HepG2 (cell line): ENCODE measurements around the gene ZDHHC19. TPM values are rescaled to one million over a fixed set of nuclear protein-coding genes. Genes with fewer than 3 reads are reported as not detected.

ENCODE experiments used
- AGO1 ChIP-seq: fragments of 200-400 bp; formaldehyde crosslinking; IDR thresholded peaks from 2 replicates; pipeline ENCODE4 v1.6.1; 2017; ENCODE audit warnings: mild to moderate bottlenecking, low read depth, low read length, moderate library complexity; ENCODE audit not compliant: poor library complexity, severe bottlenecking
- ATRX ChIP-seq: sonication (generic); formaldehyde crosslinking; IDR thresholded peaks from 2 replicates; pipeline ENCODE4 v1.4.0; 2020; ENCODE audit warnings: missing genetic modification reagents, borderline replicate concordance
- CBX1 ChIP-seq: IDR thresholded peaks from one replicate; pipeline ENCODE4 v1.6.1; 2016; ENCODE audit warnings: antibody characterized with exemption, low read depth
- CBX2 ChIP-seq, 2 experiments: fragments of 200-600 bp in 1 of 2; sonication (generic); formaldehyde crosslinking in 1 of 2; IDR thresholded peaks; 2 replicates each; pipeline versions ENCODE4 v1.7.0 to v1.8.1; 2018 to 2022; ENCODE audit warnings: low read depth in 2 of 2, low read length in 1 of 2, mild to moderate bottlenecking in 1 of 2, missing genetic modification reagents in 1 of 2
- DDIT3 ChIP-seq: sonication (generic); formaldehyde crosslinking; IDR thresholded peaks from 2 replicates; pipeline ENCODE4 v1.4.0; 2020; ENCODE audit warnings: mild to moderate bottlenecking, missing genetic modification reagents
- ETS1 ChIP-seq: sonication (generic); formaldehyde crosslinking; IDR thresholded peaks from 2 replicates; pipeline ENCODE4 v1.4.0; 2020; ENCODE audit warnings: missing genetic modification reagents
- FOXA1 ChIP-seq, 2 experiments: fragments of 450-650 bp in 1 of 2; sonication (generic) in 1 of 2; formaldehyde crosslinking in 1 of 2; IDR thresholded peaks; 2 replicates each; pipeline versions ENCODE4 v1.4.0 to v1.6.1; 2016 to 2020; ENCODE audit warnings: missing genetic modification reagents in 1 of 2
- GTF2F1 ChIP-seq: fragments of 150-350 bp; IDR thresholded peaks from 2 replicates; pipeline ENCODE4 v1.6.1; 2014; ENCODE audit warnings: low read length
- HHEX ChIP-seq: IDR thresholded peaks from 2 replicates; pipeline ENCODE4 v1.6.1; 2016; ENCODE audit warnings: control low read depth
- MTF2 ChIP-seq: sonication (generic); formaldehyde crosslinking; IDR thresholded peaks from 2 replicates; pipeline ENCODE4 v1.5.0; 2020; ENCODE audit warnings: missing genetic modification reagents, borderline replicate concordance
- NFKB2 ChIP-seq: sonication (generic); formaldehyde crosslinking; IDR thresholded peaks from 2 replicates; pipeline ENCODE4 v1.4.0; 2020; ENCODE audit warnings: missing genetic modification reagents, borderline replicate concordance
- PCBP2 ChIP-seq: fragments of 200-400 bp; formaldehyde crosslinking; optimal IDR thresholded peaks from 2 replicates; pipeline ENCODE3; 2018; ENCODE audit warnings: low read length, low read depth; ENCODE audit not compliant: poor library complexity, severe bottlenecking
- RBFOX2 ChIP-seq: fragments of 200-400 bp; formaldehyde crosslinking; IDR thresholded peaks from 2 replicates; pipeline ENCODE4 v1.6.1; 2017; ENCODE audit warnings: low read depth, mild to moderate bottlenecking, low read length
- RFX1 ChIP-seq: fragments of 450-650 bp; IDR thresholded peaks from 2 replicates; pipeline ENCODE4 v1.6.1; 2017
- RFXAP ChIP-seq: sonication (generic); formaldehyde crosslinking; IDR thresholded peaks from 2 replicates; pipeline ENCODE4 v1.4.0; 2020; ENCODE audit warnings: missing genetic modification reagents, borderline replicate concordance
- TBP ChIP-seq: sonication (generic); formaldehyde crosslinking; IDR thresholded peaks from 2 replicates; pipeline ENCODE4 v1.5.0; 2020; ENCODE audit warnings: missing genetic modification reagents
- TGIF2 ChIP-seq: IDR thresholded peaks from 2 replicates; pipeline ENCODE4 v1.6.1; 2016; ENCODE audit warnings: control low read depth, missing compliant biosample characterization
- ZNF224 ChIP-seq: sonication (generic); formaldehyde crosslinking; IDR thresholded peaks from 2 replicates; pipeline ENCODE4 v1.5.0; 2020; ENCODE audit warnings: mild to moderate bottlenecking, missing genetic modification reagents
- ZNF256 ChIP-seq: sonication (generic); formaldehyde crosslinking; conservative IDR thresholded peaks from 2 replicates; pipeline ENCODE4 v1.4.0; 2020; ENCODE audit warnings: missing genetic modification reagents
- ZNF446 ChIP-seq: sonication (generic); formaldehyde crosslinking; IDR thresholded peaks from 2 replicates; pipeline ENCODE4 v1.5.0; 2020; ENCODE audit warnings: mild to moderate bottlenecking, missing genetic modification reagents
- ZNF879 ChIP-seq: sonication (generic); formaldehyde crosslinking; IDR thresholded peaks from 2 replicates; pipeline ENCODE4 v1.8.1; 2023; ENCODE audit warnings: missing genetic modification reagents
- polyA plus RNA-seq, 8 experiments: library from polyadenylated mRNA; depleted of rRNA in 3 of 8; stranded (reverse) in 7 of 8; unstranded in 1 of 8; fragments of >200 nt; fragmentation: Illumina TruSeq in 4 of 8; extraction: Trizol in 4 of 8; gene quantifications; 2 replicates each; pipeline versions ENCODE4 v1.2.1 to v1.2.3, GENCODE V29; 2011 to 2016; ENCODE audit warnings: low read depth in 4 of 8, missing spikeins in 1 of 8, mixed read lengths in 1 of 8; ENCODE audit not compliant: insufficient read depth in 1 of 8
- total RNA-seq, 5 experiments: library from RNA; depleted of rRNA; stranded (reverse); fragments of >200 nt; fragmentation: Illumina TruSeq; extraction: Trizol; gene quantifications; 2 replicates each; pipeline ENCODE4 v1.2.3, GENCODE V29; 2016; ENCODE audit warnings: low read depth in 1 of 5
- TF ChIP-seq, protein P1 (sequence below): sonication (generic); formaldehyde crosslinking; IDR thresholded peaks from 2 replicates; pipeline ENCODE4 v1.8.1; 2023; ENCODE audit warnings: mild to moderate bottlenecking, missing genetic modification reagents
- TF ChIP-seq, protein P2 (sequence below): IDR thresholded peaks from 2 replicates; pipeline ENCODE4 v1.4.0; 2020; ENCODE audit warnings: mild to moderate bottlenecking, missing genetic modification reagents

The ZDHHC19 gene
- total and polyA plus RNA-seq, 2 of the 13 experiments (the other 11 are each of a cell fraction or from before 2014, with no cell fraction given): 0.22 to 0.53 TPM

DNA sequence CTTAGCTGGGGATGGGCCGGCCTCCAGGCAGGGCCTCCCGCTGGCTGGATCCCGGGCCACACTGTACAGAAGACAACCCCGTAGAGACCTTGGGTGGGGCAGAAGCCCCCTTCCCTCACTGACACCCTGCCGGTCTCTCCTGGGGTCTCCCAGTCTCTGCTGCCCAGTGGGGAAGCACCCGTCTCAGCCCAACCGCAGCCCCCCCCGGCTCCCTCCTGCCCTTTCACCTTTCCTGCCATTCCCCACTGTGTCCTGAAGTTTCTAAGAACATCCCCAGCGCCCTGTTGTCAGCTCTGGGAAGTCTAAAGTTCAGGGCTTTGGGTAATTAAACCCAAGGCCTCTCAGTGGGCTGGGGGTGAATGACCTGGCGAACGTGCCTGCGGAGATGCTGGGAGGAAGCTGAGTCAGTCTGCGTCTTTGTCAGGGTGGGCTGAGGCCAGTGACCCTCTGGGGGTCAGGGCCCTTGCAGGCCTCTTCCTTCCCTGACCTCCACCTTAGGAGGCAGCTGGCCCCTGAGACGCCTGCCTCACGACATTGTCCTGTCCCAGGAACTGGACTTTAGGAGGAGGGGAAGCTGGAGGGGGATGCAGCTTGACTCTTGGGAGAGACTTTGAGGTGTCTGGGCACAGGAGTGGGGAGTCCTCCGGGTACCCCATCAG is 3.7 kb upstream of the ZDHHC19 start (continued):
- TF ChIP-seq, protein P1, sequence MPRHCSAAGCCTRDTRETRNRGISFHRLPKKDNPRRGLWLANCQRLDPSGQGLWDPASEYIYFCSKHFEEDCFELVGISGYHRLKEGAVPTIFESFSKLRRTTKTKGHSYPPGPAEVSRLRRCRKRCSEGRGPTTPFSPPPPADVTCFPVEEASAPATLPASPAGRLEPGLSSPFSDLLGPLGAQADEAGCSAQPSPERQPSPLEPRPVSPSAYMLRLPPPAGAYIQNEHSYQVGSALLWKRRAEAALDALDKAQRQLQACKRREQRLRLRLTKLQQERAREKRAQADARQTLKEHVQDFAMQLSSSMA (CRISPR knock-in tag): 0 out of 2 replicates have a peak, but pooled peaks have one; percentile 9
- peak; percentile 71 for TF ChIP-seq HHEX (CRISPR knock-in tag)
- no peak for TF ChIP-seq CBX2 (IDR thresholded peaks at IDR 0.05; ENCODE audit: low read depth, low read length)
- TF ChIP-seq CBX2 (CRISPR knock-in tag; IDR thresholded peaks at IDR 0.05; ENCODE audit: low read depth): 0 out of 2 replicates have a peak, but pooled peaks have one; percentile 32
- no peak for TF ChIP-seq ZNF446 (CRISPR knock-in tag)
- TF ChIP-seq TBP (CRISPR knock-in tag): 0 out of 2 replicates have a peak, but pooled peaks have one; percentile 45
- TF ChIP-seq CBX1: no peak
- TF ChIP-seq AGO1: no peak
- no peak for TF ChIP-seq GTF2F1
- TF ChIP-seq PCBP2: no peak
- TF ChIP-seq RFX1: no peak
- no peak for TF ChIP-seq ZNF224
- TF ChIP-seq, protein P2, sequence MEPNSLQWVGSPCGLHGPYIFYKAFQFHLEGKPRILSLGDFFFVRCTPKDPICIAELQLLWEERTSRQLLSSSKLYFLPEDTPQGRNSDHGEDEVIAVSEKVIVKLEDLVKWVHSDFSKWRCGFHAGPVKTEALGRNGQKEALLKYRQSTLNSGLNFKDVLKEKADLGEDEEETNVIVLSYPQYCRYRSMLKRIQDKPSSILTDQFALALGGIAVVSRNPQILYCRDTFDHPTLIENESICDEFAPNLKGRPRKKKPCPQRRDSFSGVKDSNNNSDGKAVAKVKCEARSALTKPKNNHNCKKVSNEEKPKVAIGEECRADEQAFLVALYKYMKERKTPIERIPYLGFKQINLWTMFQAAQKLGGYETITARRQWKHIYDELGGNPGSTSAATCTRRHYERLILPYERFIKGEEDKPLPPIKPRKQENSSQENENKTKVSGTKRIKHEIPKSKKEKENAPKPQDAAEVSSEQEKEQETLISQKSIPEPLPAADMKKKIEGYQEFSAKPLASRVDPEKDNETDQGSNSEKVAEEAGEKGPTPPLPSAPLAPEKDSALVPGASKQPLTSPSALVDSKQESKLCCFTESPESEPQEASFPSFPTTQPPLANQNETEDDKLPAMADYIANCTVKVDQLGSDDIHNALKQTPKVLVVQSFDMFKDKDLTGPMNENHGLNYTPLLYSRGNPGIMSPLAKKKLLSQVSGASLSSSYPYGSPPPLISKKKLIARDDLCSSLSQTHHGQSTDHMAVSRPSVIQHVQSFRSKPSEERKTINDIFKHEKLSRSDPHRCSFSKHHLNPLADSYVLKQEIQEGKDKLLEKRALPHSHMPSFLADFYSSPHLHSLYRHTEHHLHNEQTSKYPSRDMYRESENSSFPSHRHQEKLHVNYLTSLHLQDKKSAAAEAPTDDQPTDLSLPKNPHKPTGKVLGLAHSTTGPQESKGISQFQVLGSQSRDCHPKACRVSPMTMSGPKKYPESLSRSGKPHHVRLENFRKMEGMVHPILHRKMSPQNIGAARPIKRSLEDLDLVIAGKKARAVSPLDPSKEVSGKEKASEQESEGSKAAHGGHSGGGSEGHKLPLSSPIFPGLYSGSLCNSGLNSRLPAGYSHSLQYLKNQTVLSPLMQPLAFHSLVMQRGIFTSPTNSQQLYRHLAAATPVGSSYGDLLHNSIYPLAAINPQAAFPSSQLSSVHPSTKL (CRISPR knock-in tag): peak; percentile 97
- no peak for TF ChIP-seq ETS1 (CRISPR knock-in tag)
- no peak for TF ChIP-seq RBFOX2
- TF ChIP-seq MTF2 (CRISPR knock-in tag): no peak
- no peak for TF ChIP-seq FOXA1 (IDR thresholded peaks at IDR 0.05)
- TF ChIP-seq FOXA1 (CRISPR knock-in tag; IDR thresholded peaks at IDR 0.05): no peak
- TF ChIP-seq DDIT3 (CRISPR knock-in tag): no peak
- TF ChIP-seq RFXAP (CRISPR knock-in tag): peak; percentile 83; the same call in 1 of the 2 replicates
- TF ChIP-seq ZNF879: no peak
- TF ChIP-seq TGIF2: no peak
- TF ChIP-seq ATRX (CRISPR knock-in tag): no peak
- TF ChIP-seq NFKB2 (CRISPR knock-in tag): peak; percentile 71; the same call in 1 of the 2 replicates
- no peak for TF ChIP-seq ZNF256 (CRISPR knock-in tag)
